ENCODE results near the gene FKBP4. TPM values are rescaled to one million over a fixed set of nuclear protein-coding genes. Genes with fewer than 3 reads are reported as not detected.

The FKBP4 gene
- total RNA-seq, 1 donor = 51.8 TPM

- DNase-seq (ENCODE audit: low read depth) = peak; percentile 70
- H3K4me3 ChIP-seq (ENCODE audit: low read depth, low read length) = no peak overlapping the region
- TF ChIP-seq CTCF (IDR thresholded peaks at IDR 0.05; ENCODE audit: insufficient read depth, low read depth, low read length) = peak; percentile 7
These were observed 41.9 kb upstream of the FKBP4 start for GRCh38 chr12:2752676-2753371.

GRCh38 chr12:2753536-2753935, 41.2 kb upstream of the FKBP4 start:
- no peak overlapping the region for H3K4me3 ChIP-seq (ENCODE audit: low read depth, low read length)
- DNase-seq (ENCODE audit: low read depth) = no peak
- no peak for TF ChIP-seq CTCF (IDR thresholded peaks at IDR 0.05; ENCODE audit: insufficient read depth, low read depth, low read length)

- DNase-seq (ENCODE audit: low read depth) = no peak
- H3K4me3 ChIP-seq (ENCODE audit: low read depth, low read length) = no peak overlapping the region
- no peak for TF ChIP-seq CTCF (IDR thresholded peaks at IDR 0.05; ENCODE audit: insufficient read depth, low read depth, low read length)
These were observed 40.6 kb upstream of the FKBP4 start for GRCh38 chr12:2754208-2754607.

GRCh38 chr12:2756756-2757155, 38.0 kb upstream of the FKBP4 start:
- TF ChIP-seq CTCF (IDR thresholded peaks at IDR 0.05; ENCODE audit: insufficient read depth, low read depth, low read length) = no peak
- H3K4me3 ChIP-seq (ENCODE audit: low read depth, low read length) = no peak overlapping the region
- DNase-seq (ENCODE audit: low read depth) = no peak

- DNase-seq (ENCODE audit: low read depth) = no peak
- no peak overlapping the region for H3K4me3 ChIP-seq (ENCODE audit: low read depth, low read length)
- TF ChIP-seq CTCF (IDR thresholded peaks at IDR 0.05; ENCODE audit: insufficient read depth, low read depth, low read length) = no peak
These were observed 35.0 kb upstream of the FKBP4 start for GRCh38 chr12:2759733-2760132.

GRCh38 chr12:2764398-2764797, 30.4 kb upstream of the FKBP4 start:
- no peak for DNase-seq (ENCODE audit: low read depth)
- no peak for TF ChIP-seq CTCF (IDR thresholded peaks at IDR 0.05; ENCODE audit: insufficient read depth, low read depth, low read length)
- no peak overlapping the region for H3K4me3 ChIP-seq (ENCODE audit: low read depth, low read length)

GRCh38 chr12:2765052-2765451, 29.7 kb upstream of the FKBP4 start:
- no peak overlapping the region for H3K4me3 ChIP-seq (ENCODE audit: low read depth, low read length)
- DNase-seq (ENCODE audit: low read depth) = no peak
- no peak for TF ChIP-seq CTCF (IDR thresholded peaks at IDR 0.05; ENCODE audit: insufficient read depth, low read depth, low read length)

Measured in fibroblast of villous mesenchyme (primary cell).